SK-N-SH (cell line): Measurements from ENCODE around the gene ADK. TPM values are rescaled to one million over a fixed set of nuclear protein-coding genes. Genes with fewer than 3 reads are reported as not detected.

Experiments used
- CTCF ChIA-PET: fragments of 300-600, 350-600 bp; formaldehyde crosslinking; extraction: SDS; loops from one replicate; lab custom pipeline; 2021; lab: Yijun Ruan, JAX
- POLR2A ChIA-PET: fragments of 350-600 bp; sonication (Branson Sonifier 250); formaldehyde crosslinking; extraction: SDS; loops from one replicate; lab custom pipeline; 2020; ENCODE audit warnings: antibody characterized with exemption, inconsistent platforms; lab: Yijun Ruan, JAX
- DNase-seq: peaks from one replicate; pipeline ENCODE4 v3.0.0; 2012
- H2AFZ ChIP-seq: fragments of 200-600 bp; sonication (generic); 2 replicates; pipeline ENCODE4 v1.8.1; 2016; ENCODE audit warnings: antibody characterized with exemption, mild to moderate bottlenecking, low read depth
- H3F3A ChIP-seq: fragments of 200-600 bp; sonication (generic); replicated peaks from 2 replicates; pipeline ENCODE3; 2016; ENCODE audit warnings: antibody characterized with exemption, mild to moderate bottlenecking; ENCODE audit not compliant: insufficient read depth
- H3K27ac ChIP-seq, 2 experiments: fragments of 200-500 bp in 1 of 2; fragments of 200-600 bp in 1 of 2; sonication (Bioruptor generic) in 1 of 2; sonication (generic), shearing (Covaris generic) in 1 of 2; 2 replicates each; pipeline versions ENCODE4 v1.5.1 to v1.6.1; 2014 to 2016; ENCODE audit warnings: low read depth in 2 of 2, inconsistent platforms in 1 of 2, low read length in 1 of 2, mild to moderate bottlenecking in 1 of 2, mixed read lengths in 1 of 2
- H3K27me3 ChIP-seq: fragments of 200-600 bp; sonication (generic), shearing (Covaris generic); 2 replicates; pipeline ENCODE4 v1.6.1; 2016; ENCODE audit warnings: mixed run types; ENCODE audit not compliant: insufficient read depth
- H3K36me3 ChIP-seq, 2 experiments: fragments of 200-500 bp in 1 of 2; fragments of 200-600 bp in 1 of 2; sonication (Bioruptor generic) in 1 of 2; sonication (generic) in 1 of 2; replicated peaks in 1 of 2; 2 replicates each; pipeline versions ENCODE3 to v1.5.1; 2014 to 2016; ENCODE audit warnings: low read length in 1 of 2, mild to moderate bottlenecking in 1 of 2; ENCODE audit not compliant: insufficient read depth in 2 of 2, control insufficient read depth in 1 of 2
- H3K4me1 ChIP-seq, 2 experiments: fragments of 200-500 bp in 1 of 2; fragments of 200-600 bp in 1 of 2; sonication (Bioruptor generic) in 1 of 2; sonication (generic), shearing (Covaris generic) in 1 of 2; 2 replicates each; pipeline versions ENCODE4 v1.5.1 to v1.6.1; 2014 to 2016; ENCODE audit warnings: low read depth in 1 of 2, low read length in 1 of 2, mixed run types in 1 of 2; ENCODE audit not compliant: insufficient read depth in 2 of 2, control insufficient read depth in 1 of 2
- H3K4me2 ChIP-seq: fragments of 200-600 bp; sonication (generic), shearing (Covaris generic); 2 replicates; pipeline ENCODE4 v1.6.1; 2017; ENCODE audit warnings: mixed run types
- H3K4me3 ChIP-seq, 2 experiments: fragments of 200-500 bp in 1 of 2; fragments of 200-600 bp in 1 of 2; sonication (Bioruptor generic) in 1 of 2; sonication (generic), shearing (Covaris generic) in 1 of 2; 2 replicates each; pipeline versions ENCODE4 v1.5.1 to v1.8.1; 2014 to 2016; ENCODE audit warnings: low read depth in 2 of 2, inconsistent platforms in 1 of 2, low read length in 1 of 2, mild to moderate bottlenecking in 1 of 2, mixed read lengths in 1 of 2, moderate library complexity in 1 of 2
- H3K79me2 ChIP-seq: fragments of 200-600 bp; sonication (generic); 2 replicates; pipeline ENCODE4 v1.8.1; 2017; ENCODE audit warnings: mild to moderate bottlenecking; ENCODE audit not compliant: insufficient read depth
- H3K9ac ChIP-seq: fragments of 200-600 bp; sonication (generic); 2 replicates; pipeline ENCODE4 v1.6.1; 2017; ENCODE audit warnings: mixed run types
- H3K9me2 ChIP-seq: fragments of 200-600 bp; sonication (generic); 2 replicates; pipeline ENCODE4 v1.6.1; 2017; ENCODE audit warnings: mixed run types
- H3K9me3 ChIP-seq: fragments of 200-600 bp; sonication (generic); 2 replicates; pipeline ENCODE4 v1.6.1; 2017; ENCODE audit warnings: mixed run types, mild to moderate bottlenecking, moderate library complexity
- H4K20me1 ChIP-seq: fragments of 200-600 bp; sonication (generic); 2 replicates; pipeline ENCODE4 v1.6.1; 2017; ENCODE audit warnings: mild to moderate bottlenecking, mixed run types; ENCODE audit not compliant: insufficient read depth
- EP300 ChIP-seq, 2 experiments: IDR thresholded peaks; 2 replicates each; pipeline versions ENCODE4 v1.4.0 to v1.6.1; 2012; ENCODE audit warnings: borderline replicate concordance in 1 of 2, low read depth in 1 of 2, low read length in 1 of 2
- EZH2phosphoT487 ChIP-seq: fragments of 200-600 bp; sonication (generic); IDR thresholded peaks from 2 replicates; pipeline ENCODE4 v1.6.1; 2017; ENCODE audit warnings: low read depth, mixed run types, mild to moderate bottlenecking, antibody characterized with exemption, moderate library complexity, borderline replicate concordance
- FOXJ3 ChIP-seq: sonication (generic); formaldehyde crosslinking; IDR thresholded peaks from 2 replicates; pipeline ENCODE4 v1.5.1; 2020; ENCODE audit warnings: mild to moderate bottlenecking, missing genetic modification reagents
- GABPA ChIP-seq: IDR thresholded peaks from 2 replicates; pipeline ENCODE4 v1.4.0; 2012; ENCODE audit warnings: low read depth, mild to moderate bottlenecking
- JUND ChIP-seq: IDR thresholded peaks from 2 replicates; pipeline ENCODE4 v1.4.0; 2012
- MEF2A ChIP-seq: IDR thresholded peaks from 2 replicates; pipeline ENCODE4 v1.4.0; 2012; ENCODE audit warnings: low read depth, borderline replicate concordance
- NFIC ChIP-seq: IDR thresholded peaks from 2 replicates; pipeline ENCODE4 v1.4.0; 2012; ENCODE audit warnings: borderline replicate concordance
- RAD21 ChIP-seq: IDR thresholded peaks from 2 replicates; pipeline ENCODE4 v1.6.1; 2012; ENCODE audit warnings: mild to moderate bottlenecking, low read length
- RFX5 ChIP-seq: IDR thresholded peaks from 2 replicates; pipeline ENCODE4 v1.6.1; 2012; ENCODE audit warnings: mild to moderate bottlenecking, improper control_type of control experiment, low read length
- RXRA ChIP-seq: IDR thresholded peaks from 2 replicates; pipeline ENCODE4 v1.4.0; 2012; ENCODE audit warnings: low read depth, mild to moderate bottlenecking, borderline replicate concordance
- SIN3A ChIP-seq: IDR thresholded peaks from 2 replicates; pipeline ENCODE4 v1.6.1; 2012; ENCODE audit warnings: low read depth, mild to moderate bottlenecking, low read length, moderate library complexity, borderline replicate concordance
- WGBS: methylation state at CpG from one replicate; pipeline ENCODE4 v1.1.6; 2017; ENCODE audit warnings: low lambda C conversion rate; 5-methylcytosine and 5-hydroxymethylcytosine counted together
- polyA plus RNA-seq, 3 experiments: library from polyadenylated mRNA; depleted of rRNA; stranded (reverse); fragments of >200 nt; gene quantifications; 2 replicates each; pipeline ENCODE4 v1.2.3, GENCODE V29; 2012
- TF ChIP-seq, protein P1 (sequence below): IDR thresholded peaks from 2 replicates; pipeline ENCODE4 v1.6.1; 2012; ENCODE audit warnings: mild to moderate bottlenecking, low read depth, low read length, moderate library complexity
- TF ChIP-seq, protein P2 (sequence below): IDR thresholded peaks from 2 replicates; pipeline ENCODE4; 2012
- TF ChIP-seq, protein P3 (sequence below): fragments of 150-350 bp; IDR thresholded peaks from 2 replicates; pipeline ENCODE4 v1.6.1; 2016; ENCODE audit warnings: mild to moderate bottlenecking, low read depth, low read length

ADK gene
- polyA plus RNA-seq, 1 of the 3 experiments (the other 2 are of a cell fraction) = 25.1 TPM

DNA sequence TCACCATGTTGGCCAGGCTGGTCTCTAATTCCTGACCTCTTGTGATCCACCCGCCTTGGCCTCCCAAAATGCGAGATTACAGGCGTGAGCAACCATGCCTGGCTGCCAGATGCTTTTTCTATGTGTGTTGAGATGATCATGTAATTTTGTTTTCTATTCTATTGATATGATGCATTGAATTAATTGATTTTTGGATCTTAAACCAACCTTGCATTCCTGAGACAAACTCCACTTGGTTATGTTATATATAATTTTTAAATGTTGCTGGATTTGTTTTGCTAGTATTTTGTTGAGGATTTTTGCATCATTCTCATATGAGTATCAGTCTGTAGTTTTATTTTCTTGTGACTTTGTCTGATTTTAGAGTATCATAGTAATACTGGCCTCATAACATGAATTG is 192.8 kb downstream of the ADK start (continued):
- TF ChIP-seq, protein P1, sequence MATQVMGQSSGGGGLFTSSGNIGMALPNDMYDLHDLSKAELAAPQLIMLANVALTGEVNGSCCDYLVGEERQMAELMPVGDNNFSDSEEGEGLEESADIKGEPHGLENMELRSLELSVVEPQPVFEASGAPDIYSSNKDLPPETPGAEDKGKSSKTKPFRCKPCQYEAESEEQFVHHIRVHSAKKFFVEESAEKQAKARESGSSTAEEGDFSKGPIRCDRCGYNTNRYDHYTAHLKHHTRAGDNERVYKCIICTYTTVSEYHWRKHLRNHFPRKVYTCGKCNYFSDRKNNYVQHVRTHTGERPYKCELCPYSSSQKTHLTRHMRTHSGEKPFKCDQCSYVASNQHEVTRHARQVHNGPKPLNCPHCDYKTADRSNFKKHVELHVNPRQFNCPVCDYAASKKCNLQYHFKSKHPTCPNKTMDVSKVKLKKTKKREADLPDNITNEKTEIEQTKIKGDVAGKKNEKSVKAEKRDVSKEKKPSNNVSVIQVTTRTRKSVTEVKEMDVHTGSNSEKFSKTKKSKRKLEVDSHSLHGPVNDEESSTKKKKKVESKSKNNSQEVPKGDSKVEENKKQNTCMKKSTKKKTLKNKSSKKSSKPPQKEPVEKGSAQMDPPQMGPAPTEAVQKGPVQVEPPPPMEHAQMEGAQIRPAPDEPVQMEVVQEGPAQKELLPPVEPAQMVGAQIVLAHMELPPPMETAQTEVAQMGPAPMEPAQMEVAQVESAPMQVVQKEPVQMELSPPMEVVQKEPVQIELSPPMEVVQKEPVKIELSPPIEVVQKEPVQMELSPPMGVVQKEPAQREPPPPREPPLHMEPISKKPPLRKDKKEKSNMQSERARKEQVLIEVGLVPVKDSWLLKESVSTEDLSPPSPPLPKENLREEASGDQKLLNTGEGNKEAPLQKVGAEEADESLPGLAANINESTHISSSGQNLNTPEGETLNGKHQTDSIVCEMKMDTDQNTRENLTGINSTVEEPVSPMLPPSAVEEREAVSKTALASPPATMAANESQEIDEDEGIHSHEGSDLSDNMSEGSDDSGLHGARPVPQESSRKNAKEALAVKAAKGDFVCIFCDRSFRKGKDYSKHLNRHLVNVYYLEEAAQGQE = no peak
- TF ChIP-seq RFX5 = no peak
- no peak for TF ChIP-seq GABPA
- TF ChIP-seq FOXJ3 (CRISPR knock-in tag) = no peak
- no peak for TF ChIP-seq RAD21
- TF ChIP-seq MEF2A = no peak

DNA sequence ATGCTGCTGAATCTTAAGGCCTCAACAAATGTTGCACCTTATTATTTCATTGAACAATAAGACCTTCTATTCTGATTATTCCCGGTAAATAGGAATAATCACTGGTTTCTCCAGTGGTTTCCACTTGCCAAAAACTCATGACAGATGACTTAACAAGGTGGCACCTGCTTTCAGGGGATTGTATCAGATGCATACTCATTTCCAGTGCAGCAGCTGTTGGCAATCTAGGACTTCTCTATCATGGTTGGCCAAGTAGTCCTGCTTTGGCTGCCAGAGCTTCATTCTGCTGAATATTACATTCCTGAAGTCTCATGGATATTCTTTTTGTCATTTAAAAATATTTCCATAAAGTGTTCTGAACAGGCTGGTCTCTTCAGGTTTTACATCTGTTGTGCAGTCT is 193.3 kb downstream of the ADK start:
- DNase-seq = no peak
- Histone ChIP-seq H3F3A (no peaks in the 10 kb centered on the region), H3K4me1 (no peaks in the 10 kb centered on the region), H3K36me3 (peaks cover 0 to 40% of the 10 kb centered on the region in 2 experiments), H3K4me2 (no peak overlapping the region), H4K20me1 (no peaks in the 10 kb centered on the region)
- 71% methylated on average over 1 of the region's 1 CpG for WGBS
- TF ChIP-seq, protein P2, sequence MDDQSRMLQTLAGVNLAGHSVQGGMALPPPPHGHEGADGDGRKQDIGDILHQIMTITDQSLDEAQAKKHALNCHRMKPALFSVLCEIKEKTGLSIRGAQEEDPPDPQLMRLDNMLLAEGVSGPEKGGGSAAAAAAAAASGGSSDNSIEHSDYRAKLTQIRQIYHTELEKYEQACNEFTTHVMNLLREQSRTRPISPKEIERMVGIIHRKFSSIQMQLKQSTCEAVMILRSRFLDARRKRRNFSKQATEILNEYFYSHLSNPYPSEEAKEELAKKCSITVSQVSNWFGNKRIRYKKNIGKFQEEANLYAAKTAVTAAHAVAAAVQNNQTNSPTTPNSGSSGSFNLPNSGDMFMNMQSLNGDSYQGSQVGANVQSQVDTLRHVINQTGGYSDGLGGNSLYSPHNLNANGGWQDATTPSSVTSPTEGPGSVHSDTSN = no peak
- TF ChIP-seq, all 33 proteins: peak for 0
- CTCF ChIA-PET = no interaction called here
- Histone ChIP-seq H3K27ac (no peak overlapping the region), H3K79me2 (peaks cover 29% of the 10 kb centered on the region), H3K4me3 (no peak overlapping the region), H3K27me3 (no peaks in the 10 kb centered on the region), H3K9me3 (peaks cover 11% of the 10 kb centered on the region), H3K9ac (no peak overlapping the region), H3K9me2 (no peaks in the 10 kb centered on the region), H2AFZ (no peak overlapping the region)
- POLR2A ChIA-PET = no interaction called here

DNA sequence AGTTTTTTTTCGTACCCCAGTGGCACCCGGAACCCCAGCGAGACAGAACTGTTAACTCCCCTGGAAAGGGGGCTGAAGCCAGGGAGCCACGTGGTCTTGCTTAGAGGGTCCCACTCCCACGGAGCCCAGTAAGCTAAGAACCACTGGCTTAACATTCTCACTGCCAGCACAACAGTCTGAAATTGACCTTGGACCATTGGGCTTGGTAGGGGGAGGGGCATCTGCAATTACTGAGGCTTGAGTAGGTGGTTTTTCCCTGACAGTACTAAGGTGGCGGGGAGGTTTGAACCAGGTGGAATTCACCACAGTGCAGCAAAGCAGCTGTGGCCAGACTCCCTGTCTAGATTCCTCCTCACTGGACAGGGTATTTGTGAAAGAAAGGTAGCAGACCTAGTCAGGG is 196.5 kb downstream of the ADK start:
- Histone ChIP-seq H3K27me3 (no peaks in the 10 kb centered on the region), H2AFZ (no peak overlapping the region), H3K4me3 (no peak overlapping the region), H3K9me2 (no peaks in the 10 kb centered on the region), H3K9ac (no peak overlapping the region), H3K4me2 (no peak overlapping the region), H4K20me1 (no peaks in the 10 kb centered on the region), H3K4me1 (no peaks in the 10 kb centered on the region), H3K79me2 (peaks cover 26% of the 10 kb centered on the region), H3K27ac (no peak overlapping the region), H3F3A (no peaks in the 10 kb centered on the region), H3K36me3 (peaks cover 0 to 27% of the 10 kb centered on the region in 2 experiments), H3K9me3 (peaks cover 14% of the 10 kb centered on the region)
- WGBS = 100% methylated on average over 2 of the region's 6 CpGs
- TF ChIP-seq EZH2phosphoT487 (no peak), RAD21 (no peak), SIN3A (no peak), NFIC (no peak), MEF2A (no peak), EP300 (IDR thresholded peaks at IDR 0.05; ENCODE audit: borderline replicate concordance in 1 of 2, low read depth in 1 of 2, low read length in 1 of 2) (no peak), RXRA (no peak), GABPA (no peak), JUND (no peak)
- TF ChIP-seq, protein P3, sequence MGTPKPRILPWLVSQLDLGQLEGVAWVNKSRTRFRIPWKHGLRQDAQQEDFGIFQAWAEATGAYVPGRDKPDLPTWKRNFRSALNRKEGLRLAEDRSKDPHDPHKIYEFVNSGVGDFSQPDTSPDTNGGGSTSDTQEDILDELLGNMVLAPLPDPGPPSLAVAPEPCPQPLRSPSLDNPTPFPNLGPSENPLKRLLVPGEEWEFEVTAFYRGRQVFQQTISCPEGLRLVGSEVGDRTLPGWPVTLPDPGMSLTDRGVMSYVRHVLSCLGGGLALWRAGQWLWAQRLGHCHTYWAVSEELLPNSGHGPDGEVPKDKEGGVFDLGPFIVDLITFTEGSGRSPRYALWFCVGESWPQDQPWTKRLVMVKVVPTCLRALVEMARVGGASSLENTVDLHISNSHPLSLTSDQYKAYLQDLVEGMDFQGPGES = no peak
- TF ChIP-seq, protein P1 = no peak
- ChIA-PET CTCF (interaction anchor here (1.0 kb wide), 1 partner anchor 9 kb away, joined by 4 read pairs; no protein-coding TSS in a partner anchor), POLR2A (no interaction called here)
- no peak for DNase-seq
